GM18861 (cell line): ENCODE measurements around the gene KLHL7.
"Not testable (repeated sequence)": the region's sequence is repeated elsewhere in the genome, so short reads cannot be mapped to it uniquely, and the experiment has no call there.

ENCODE experiments used
- ATAC-seq: cut with Tn5 transposase; IDR thresholded peaks from one replicate; pipeline ENCODE4 v1.9.1; 2021; ENCODE audit not compliant: unreplicated experiment

The KLHL7 gene

GRCh38 chr7:23168111-23168885 lies 62.7 kb downstream of the KLHL7 start:
- ATAC-seq = no peak

- no peak for ATAC-seq
Measured at GRCh38 chr7:23175938-23176337, 70.4 kb downstream of the KLHL7 start.

GRCh38 chr7:23181684-23182553 lies 76.3 kb downstream of the KLHL7 start, which contains the start of gene NUP42:
TSS of gene NUP42 (plus strand) at chr7:23182048. CDS start at chr7:23182086, 38 bp downstream.
- peak; percentile 92 for ATAC-seq

- ATAC-seq = no peak
Measured at GRCh38 chr7:23183279-23184012, 77.9 kb downstream of the KLHL7 start.

DNA sequence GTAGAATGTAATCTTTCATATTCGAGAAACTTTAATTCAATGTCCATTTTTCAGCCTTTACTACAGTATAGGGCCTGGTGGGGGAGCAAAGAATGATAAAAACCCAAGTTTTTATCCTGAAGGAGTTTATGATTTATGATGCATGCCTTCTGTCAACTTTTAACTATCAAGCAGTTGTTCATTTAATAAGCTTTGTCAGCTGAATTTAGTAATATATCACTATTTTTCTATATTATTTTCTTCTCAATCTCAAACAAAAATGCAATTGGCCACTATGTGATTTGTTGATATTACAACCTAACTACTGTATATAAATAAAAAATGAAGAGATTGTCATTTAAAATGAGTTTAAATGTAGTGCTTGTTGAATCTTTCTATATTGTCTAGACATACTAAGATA lies 78.7 kb downstream of the KLHL7 start:
- ATAC-seq = no peak

DNA sequence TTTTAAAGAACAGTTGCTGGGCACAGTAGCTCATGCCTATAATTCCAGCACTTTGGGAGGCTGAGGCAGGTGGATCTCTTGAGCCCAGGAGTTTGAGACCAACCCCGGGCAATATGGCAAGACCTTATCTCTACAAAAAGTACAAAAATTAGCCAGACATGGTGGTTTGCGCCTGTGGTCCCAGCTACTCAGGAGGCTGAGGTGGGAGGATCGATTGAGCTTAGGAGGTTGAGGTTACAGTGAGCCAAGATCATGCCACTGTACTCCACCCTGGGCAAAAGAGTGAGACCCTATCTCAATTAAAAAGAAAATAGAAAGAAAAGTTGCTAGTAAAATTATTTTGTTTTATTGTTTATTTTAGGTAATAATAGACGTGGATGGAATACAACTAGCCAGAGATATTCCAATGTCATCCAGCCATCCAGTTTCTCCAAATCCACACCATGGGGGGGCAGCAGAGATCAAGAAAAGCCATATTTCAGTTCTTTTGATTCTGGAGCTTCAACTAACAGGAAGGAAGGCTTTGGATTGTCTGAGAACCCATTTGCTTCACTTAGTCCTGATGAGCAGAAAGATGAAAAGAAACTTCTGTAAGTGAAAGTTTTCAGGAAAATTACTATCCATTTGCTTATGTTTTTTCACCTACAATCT lies 79.2 kb downstream of the KLHL7 start:
- ATAC-seq = no peak

DNA sequence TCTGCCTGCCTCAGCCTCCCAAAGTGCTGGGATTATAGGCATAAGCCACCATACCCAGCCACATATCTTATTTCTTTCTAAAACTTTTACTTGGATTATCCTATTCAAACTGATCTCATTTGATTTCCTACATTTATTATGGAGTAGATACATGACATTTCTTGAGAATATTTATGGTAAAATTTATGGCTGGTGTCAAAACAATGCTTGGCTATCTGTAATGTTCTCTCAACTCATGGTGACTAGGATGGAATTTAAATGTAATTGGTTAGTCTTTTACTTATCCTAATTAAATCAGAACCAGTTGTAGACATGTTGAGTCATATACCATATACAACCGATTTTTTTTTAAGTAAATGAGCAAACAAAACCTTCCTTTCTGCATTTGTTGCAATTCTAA lies 80.4 kb downstream of the KLHL7 start:
- ATAC-seq = no peak

DNA sequence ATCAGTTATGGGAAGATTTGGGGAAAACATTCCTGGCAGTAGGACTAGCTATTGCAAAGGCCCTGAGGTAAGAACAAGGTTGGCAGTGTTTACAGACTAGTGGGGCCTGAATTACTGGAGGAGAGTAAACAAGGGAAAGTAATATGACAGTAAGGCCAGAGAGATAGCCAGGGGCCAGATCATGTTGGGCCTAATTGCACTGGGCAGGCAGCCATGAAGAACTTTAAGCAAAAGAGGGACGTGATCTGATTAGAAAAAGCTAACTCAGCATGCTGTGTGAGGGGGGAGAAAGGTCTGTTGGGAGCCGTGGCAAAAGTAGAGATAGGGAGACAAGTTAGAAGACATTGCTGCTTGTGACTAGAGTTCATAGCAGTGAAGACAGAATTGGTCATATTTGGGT lies 85.4 kb downstream of the KLHL7 start:
- no peak for ATAC-seq

- ATAC-seq = not testable (repeated sequence)
Measured at GRCh38 chr7:23193650-23194227, 88.2 kb downstream of the KLHL7 start.

DNA sequence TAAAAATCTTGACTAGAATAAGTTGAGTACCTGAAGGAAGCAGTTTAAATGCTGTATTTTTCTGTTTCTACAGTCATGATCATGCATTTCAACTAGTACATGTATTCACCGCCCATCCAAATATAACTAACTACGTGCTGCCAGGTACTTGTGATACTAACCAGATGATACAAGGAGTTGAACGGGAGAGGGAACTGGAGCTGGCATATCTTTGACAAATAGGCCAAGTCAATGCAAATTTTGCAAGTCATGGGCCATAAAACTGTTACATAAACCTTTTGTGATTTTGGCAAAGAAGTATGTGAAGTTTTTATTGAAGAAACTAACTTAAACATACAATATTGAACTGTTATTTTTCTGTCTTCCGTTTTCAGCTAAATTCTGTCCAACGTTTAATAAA lies 90.7 kb downstream of the KLHL7 start:
- no peak for ATAC-seq

- ATAC-seq = not testable (repeated sequence)
Measured at GRCh38 chr7:23197745-23198144, 92.2 kb downstream of the KLHL7 start.

DNA sequence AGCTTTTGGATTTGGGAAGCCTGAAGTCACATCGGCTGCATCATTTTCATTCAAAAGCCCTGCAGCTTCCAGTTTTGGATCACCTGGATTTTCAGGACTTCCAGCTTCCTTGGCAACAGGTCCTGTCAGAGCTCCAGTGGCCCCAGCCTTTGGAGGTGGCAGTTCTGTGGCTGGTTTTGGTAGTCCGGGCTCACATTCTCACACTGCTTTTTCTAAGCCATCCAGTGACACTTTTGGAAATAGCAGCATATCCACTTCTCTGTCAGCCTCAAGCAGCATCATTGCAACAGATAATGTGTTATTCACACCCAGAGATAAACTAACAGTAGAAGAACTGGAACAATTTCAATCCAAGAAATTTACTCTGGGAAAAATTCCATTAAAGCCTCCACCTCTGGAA lies 94.7 kb downstream of the KLHL7 start:
- ATAC-seq = no peak

GRCh38 chr7:23204241-23204640 lies 98.7 kb downstream of the KLHL7 start:
- ATAC-seq = no peak

DNA sequence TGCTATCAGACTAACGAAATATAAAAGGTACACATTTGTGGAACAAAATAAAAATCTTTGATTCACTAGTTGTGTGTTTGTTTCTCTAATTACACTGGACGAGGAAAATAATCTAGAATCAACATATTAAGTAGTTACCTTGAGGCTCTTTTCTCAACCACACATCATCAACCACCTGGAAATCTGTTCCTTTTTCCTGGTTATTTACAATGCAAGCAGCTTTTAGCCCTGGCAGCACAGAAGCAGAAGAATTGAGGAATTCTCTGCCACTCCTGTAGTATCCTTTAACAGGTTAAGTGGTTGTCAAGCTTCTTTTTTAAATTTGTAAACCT lies 100.0 kb downstream of the KLHL7 start:
- ATAC-seq = no peak

DNA sequence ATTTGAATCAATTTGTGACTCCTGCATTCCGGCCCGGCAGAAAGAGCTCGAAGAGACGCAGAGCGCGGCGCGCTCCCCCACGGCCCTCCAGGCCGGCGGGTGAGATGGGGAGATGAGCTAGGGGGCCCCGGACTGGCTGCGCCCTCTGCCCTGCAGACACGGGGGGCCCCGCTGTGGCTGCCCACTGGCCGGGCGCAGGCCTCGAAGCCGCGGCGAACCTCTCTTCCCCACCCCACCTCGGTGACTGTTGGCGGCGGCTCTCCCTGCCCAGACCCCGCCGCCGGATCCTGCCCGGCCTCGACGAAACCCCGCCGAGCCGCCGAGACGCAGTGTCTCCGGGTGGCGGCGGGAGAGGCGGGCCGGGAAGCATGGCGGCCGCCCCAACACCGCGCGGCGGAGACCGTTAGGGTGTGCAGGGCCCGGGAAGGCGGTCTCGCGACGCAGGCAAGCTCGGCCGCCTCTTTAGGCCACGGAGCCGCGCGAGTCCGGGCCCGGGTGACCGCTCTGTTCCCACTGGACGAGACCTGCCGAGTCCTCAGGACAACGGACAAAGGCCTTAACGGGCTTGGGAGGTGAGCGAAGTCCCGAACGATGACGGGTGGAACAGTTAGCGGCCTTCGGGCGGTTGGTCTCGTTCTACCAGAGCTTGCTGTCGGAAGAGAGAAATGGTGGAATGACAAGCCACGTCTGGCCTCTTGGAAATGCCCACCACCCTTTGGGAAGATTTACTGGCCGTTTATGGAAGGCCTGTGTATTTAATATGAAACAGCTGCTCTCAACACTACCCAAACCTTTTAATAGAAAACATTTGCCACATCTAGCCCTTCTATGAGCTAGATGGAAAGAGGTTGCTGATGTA lies 100.6 kb downstream of the KLHL7 start:
- no peak for ATAC-seq

DNA sequence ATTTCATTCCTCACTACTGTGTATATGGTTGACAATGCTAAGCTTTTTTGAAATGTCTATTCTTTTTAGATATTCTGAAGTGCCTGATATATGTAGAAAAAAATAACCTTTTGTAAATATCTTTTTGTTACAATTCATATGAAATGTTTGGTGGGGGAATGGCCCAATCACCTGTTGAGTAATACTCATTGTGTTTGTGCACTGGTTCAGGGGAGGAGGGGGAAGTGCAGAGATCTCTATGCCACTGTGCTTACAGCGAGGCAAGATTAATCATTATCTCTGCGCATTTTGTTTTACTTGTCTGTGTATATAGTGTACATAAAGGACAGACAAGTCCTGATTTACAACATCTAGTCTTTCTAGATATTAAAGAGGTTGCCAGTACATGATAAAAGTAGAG lies 101.4 kb downstream of the KLHL7 start:
- no peak for ATAC-seq

DNA sequence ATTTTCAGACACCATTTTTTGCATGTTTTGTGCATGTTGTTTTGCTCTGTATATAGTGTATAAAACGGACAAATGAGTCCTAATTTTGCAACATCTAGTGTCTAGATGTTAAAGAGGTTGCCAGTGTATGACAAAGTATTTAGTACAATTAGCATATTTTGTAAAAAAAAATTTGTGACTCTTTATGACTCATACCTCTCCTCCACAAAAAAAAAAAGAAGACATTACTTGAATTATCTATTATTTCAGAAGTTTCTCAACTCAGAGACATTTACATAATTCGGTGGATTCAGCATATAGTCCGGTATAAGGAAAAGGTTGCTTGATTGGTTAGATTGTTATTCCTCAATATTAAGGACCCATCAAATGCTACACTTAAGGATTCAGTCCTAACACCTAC lies 102.3 kb downstream of the KLHL7 start:
- ATAC-seq = no peak

- no peak for ATAC-seq
Measured at GRCh38 chr7:23208316-23208715, 102.7 kb downstream of the KLHL7 start.

DNA sequence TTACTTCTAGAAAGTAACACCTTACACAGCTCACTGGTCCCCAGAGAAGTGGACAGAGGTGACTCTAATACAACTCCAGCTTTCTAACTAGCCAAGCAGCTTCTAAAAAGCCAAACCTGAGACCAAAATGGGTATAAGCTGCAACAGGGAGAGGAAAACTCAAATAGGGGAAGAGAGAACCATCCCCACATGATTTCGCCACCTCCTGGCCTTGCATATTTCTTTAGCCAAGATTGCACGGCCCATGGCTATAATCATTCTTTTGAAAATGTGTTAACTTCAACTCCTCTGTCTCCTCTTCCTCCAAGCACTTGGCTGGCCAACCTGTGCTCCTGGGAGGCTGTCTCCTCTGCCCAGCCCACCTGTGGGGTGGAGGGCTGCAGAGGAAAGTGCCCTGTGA lies 104.9 kb downstream of the KLHL7 start:
- ATAC-seq = no peak

- ATAC-seq = no peak
Measured at GRCh38 chr7:23211589-23211988, 106.0 kb downstream of the KLHL7 start.
